Liver (tissue), 9 donors: ENCODE measurements around the gene MAP4K1. TPM values are rescaled to one million over a fixed set of nuclear protein-coding genes. Genes with fewer than 3 reads are reported as not detected.

Experiments used
- DNase-seq: peaks from one replicate; pipeline ENCODE4 v3.0.0-alpha.2; 2017; ENCODE audit warnings: low spot score
- H3K27ac ChIP-seq, 2 donors: one replicate each; pipeline ENCODE4 v1.7.0; 2013; ENCODE audit warnings: inconsistent platforms in 2 of 2, low read length in 2 of 2, control low read depth in 1 of 2, low read depth in 1 of 2, mild to moderate bottlenecking in 1 of 2
- H3K27me3 ChIP-seq, 4 donors: one replicate each; pipeline versions ENCODE4 v1.6.1 to v1.7.0; 2013; ENCODE audit warnings: low read length in 3 of 4, inconsistent platforms in 1 of 4, mild to moderate bottlenecking in 1 of 4, moderate library complexity in 1 of 4; ENCODE audit not compliant: control insufficient read depth in 4 of 4, insufficient read depth in 4 of 4
- H3K36me3 ChIP-seq, 4 donors: one replicate each; pipeline versions ENCODE4 v1.6.1 to v1.7.0; 2013; ENCODE audit warnings: low read length in 3 of 4, mild to moderate bottlenecking in 3 of 4, low read depth in 1 of 4, moderate library complexity in 1 of 4; ENCODE audit not compliant: control insufficient read depth in 4 of 4, insufficient read depth in 3 of 4
- H3K4me1 ChIP-seq, 4 donors: one replicate each; pipeline versions ENCODE4 v1.6.1 to v1.7.0; 2013; ENCODE audit warnings: low read length in 3 of 4, mild to moderate bottlenecking in 3 of 4, moderate library complexity in 1 of 4; ENCODE audit not compliant: control insufficient read depth in 4 of 4, insufficient read depth in 4 of 4
- H3K4me3 ChIP-seq, 3 donors: one replicate each; pipeline versions ENCODE4 v1.6.1 to v1.7.0; 2013; ENCODE audit warnings: low read length in 3 of 3, control low read depth in 1 of 3, low read depth in 1 of 3, mild to moderate bottlenecking in 1 of 3
- H3K9ac ChIP-seq, 2 donors: one replicate each; pipeline ENCODE4 v1.7.0; 2013; ENCODE audit warnings: low read length in 2 of 2, mild to moderate bottlenecking in 2 of 2, moderate library complexity in 2 of 2, control low read depth in 1 of 2, low read depth in 1 of 2
- H3K9me3 ChIP-seq, 4 donors: one replicate each; pipeline versions ENCODE4 v1.6.1 to v1.7.0; 2013; ENCODE audit warnings: low read length in 3 of 4; ENCODE audit not compliant: control insufficient read depth in 4 of 4
- FOXA1 ChIP-seq: IDR thresholded peaks from 2 replicates; pipeline ENCODE4 v1.6.1; 2016; ENCODE audit warnings: antibody characterized with exemption
- FOXA2 ChIP-seq: IDR thresholded peaks from 2 replicates; pipeline ENCODE4 v1.6.1; 2016; ENCODE audit warnings: antibody characterized with exemption
- GABPA ChIP-seq, 2 donors: IDR thresholded peaks in 1 of 2; conservative IDR thresholded peaks in 1 of 2; 2 replicates each; pipeline ENCODE4 v1.6.1; 2016; ENCODE audit warnings: antibody characterized with exemption in 2 of 2, mild to moderate bottlenecking in 1 of 2, moderate library complexity in 1 of 2
- HNF4A ChIP-seq, 2 donors: conservative IDR thresholded peaks; 2 replicates each; pipeline ENCODE4 v1.6.1; 2016; ENCODE audit warnings: antibody characterized with exemption in 2 of 2, mild to moderate bottlenecking in 2 of 2
- HNF4G ChIP-seq: IDR thresholded peaks from 2 replicates; pipeline ENCODE4 v1.6.1; 2016; ENCODE audit warnings: antibody characterized with exemption
- JUND ChIP-seq, 2 donors: IDR thresholded peaks; 2 replicates each; pipeline ENCODE4 v1.6.1; 2016; ENCODE audit warnings: antibody characterized with exemption in 2 of 2
- NR2F2 ChIP-seq: IDR thresholded peaks from 2 replicates; pipeline ENCODE4 v1.6.1; 2016; ENCODE audit warnings: antibody characterized with exemption
- RAD21 ChIP-seq, 2 donors: IDR thresholded peaks; 2 replicates each; pipeline ENCODE4 v1.6.1; 2016; ENCODE audit warnings: antibody characterized with exemption in 2 of 2, mild to moderate bottlenecking in 2 of 2
- RXRA ChIP-seq, 2 donors: IDR thresholded peaks; 2 replicates each; pipeline ENCODE4 v1.6.1; 2017 to 2018; ENCODE audit warnings: antibody characterized with exemption in 2 of 2, mild to moderate bottlenecking in 1 of 2
- SP1 ChIP-seq: IDR thresholded peaks from 2 replicates; pipeline ENCODE4 v1.6.1; 2018; ENCODE audit warnings: antibody characterized with exemption, mild to moderate bottlenecking
- TAF1 ChIP-seq: conservative IDR thresholded peaks from 2 replicates; pipeline ENCODE4 v1.6.1; 2016; ENCODE audit warnings: antibody characterized with exemption, mild to moderate bottlenecking
- YY1 ChIP-seq: IDR thresholded peaks from 2 replicates; pipeline ENCODE4 v1.6.1; 2016; ENCODE audit warnings: antibody characterized with exemption, mild to moderate bottlenecking
- WGBS: extraction: QIAGEN DNeasy Blood & Tissue Kit; methylation state at CpG from one replicate; pipeline ENCODE4 v1.1.7; 2013; 5-methylcytosine and 5-hydroxymethylcytosine counted together
- polyA plus RNA-seq, 2 donors: library from polyadenylated mRNA; stranded (reverse) in 1 of 2; unstranded in 1 of 2; fragments of 200-250 nt in 1 of 2; fragments of >200 nt in 1 of 2; fragmentation: Nextera tagmentation in 1 of 2; extraction: Ambion mirVana in 1 of 2; gene quantifications; one replicate each; pipeline versions ENCODE4 v1.2.1 to v1.2.3, GENCODE V29; 2013 to 2015
- total RNA-seq, 2 donors: library from RNA; depleted of rRNA; stranded (reverse); fragments of >200 nt; gene quantifications; one replicate each; pipeline ENCODE4 v1.2.3, GENCODE V29; 2014
- TF ChIP-seq, protein P1 (sequence below): IDR thresholded peaks from 2 replicates; pipeline ENCODE4 v1.6.1; 2016; ENCODE audit warnings: antibody characterized with exemption
- TF ChIP-seq, protein P2 (sequence below): fragments of 150-350 bp; IDR thresholded peaks from 2 replicates; pipeline ENCODE4 v1.5.1; 2017; ENCODE audit warnings: improper control_type of control experiment, low read depth, low read length; ENCODE audit not compliant: missing input control
- TF ChIP-seq, protein P3 (sequence below): IDR thresholded peaks from 2 replicates; pipeline ENCODE4 v1.6.1; 2016; ENCODE audit warnings: antibody characterized with exemption
- TF ChIP-seq, protein P4 (sequence below): IDR thresholded peaks from 2 replicates; pipeline ENCODE4 v1.6.1; 2016; ENCODE audit warnings: antibody characterized with exemption
- donor health status: healthy.
- donor health status: healthy.
- donor health status: healthy.
- donor health status: healthy.
- donor health status: healthy.

The MAP4K1 gene
- total and polyA plus RNA-seq, 4 donors = 0.89 to 3.1 (median 1.9) TPM

DNA sequence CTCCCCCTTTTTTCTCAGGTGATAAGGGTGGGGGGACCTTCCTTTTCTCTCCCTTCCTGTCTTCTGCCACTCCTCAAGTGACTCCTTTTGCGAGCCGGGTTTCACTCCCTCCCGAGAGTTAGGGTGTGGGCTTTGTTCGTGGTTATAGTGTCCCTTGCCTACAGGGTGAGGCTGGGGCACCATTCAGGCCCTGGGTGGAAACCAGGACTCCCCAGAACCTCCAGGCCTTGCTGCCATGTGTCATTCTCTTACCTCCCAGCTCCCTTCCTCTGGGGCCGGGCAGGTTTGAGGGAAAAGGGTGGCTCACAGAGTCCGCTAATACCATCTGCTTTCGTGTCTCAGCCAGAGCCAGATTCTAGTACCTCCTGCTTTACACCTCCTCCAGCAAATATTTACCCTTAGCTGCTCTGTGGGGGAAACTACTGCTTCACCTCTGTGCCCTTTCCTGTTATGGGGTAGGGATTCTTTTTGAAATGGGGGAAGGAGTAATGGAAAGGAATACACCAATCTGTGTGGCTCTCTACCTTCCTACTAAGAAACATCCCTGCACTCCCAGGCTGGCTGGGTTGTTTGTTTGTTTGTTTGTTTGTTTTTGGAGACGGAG lies 32.5 kb upstream of the MAP4K1 start:
- Histone ChIP-seq H3K27me3 (no peaks in the 10 kb centered on the region), H3K4me3 (peak overlapping the region; percentile 94 to 99 (median 98)), H3K36me3 (no peaks in the 10 kb centered on the region), H3K27ac (peak overlapping the region; percentile 91), H3K9ac (peak overlapping the region; percentile 20 to 99), H3K4me1 (peaks cover 21 to 60% (median 52%) of the 10 kb centered on the region in 4 donors), H3K9me3 (no peaks in the 10 kb centered on the region)
- DNase-seq = no peak
- TF ChIP-seq, protein P1, sequence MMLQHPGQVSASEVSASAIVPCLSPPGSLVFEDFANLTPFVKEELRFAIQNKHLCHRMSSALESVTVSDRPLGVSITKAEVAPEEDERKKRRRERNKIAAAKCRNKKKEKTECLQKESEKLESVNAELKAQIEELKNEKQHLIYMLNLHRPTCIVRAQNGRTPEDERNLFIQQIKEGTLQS = no peak
- WGBS = 9% methylated on average over 8 of the region's 8 CpGs

DNA sequence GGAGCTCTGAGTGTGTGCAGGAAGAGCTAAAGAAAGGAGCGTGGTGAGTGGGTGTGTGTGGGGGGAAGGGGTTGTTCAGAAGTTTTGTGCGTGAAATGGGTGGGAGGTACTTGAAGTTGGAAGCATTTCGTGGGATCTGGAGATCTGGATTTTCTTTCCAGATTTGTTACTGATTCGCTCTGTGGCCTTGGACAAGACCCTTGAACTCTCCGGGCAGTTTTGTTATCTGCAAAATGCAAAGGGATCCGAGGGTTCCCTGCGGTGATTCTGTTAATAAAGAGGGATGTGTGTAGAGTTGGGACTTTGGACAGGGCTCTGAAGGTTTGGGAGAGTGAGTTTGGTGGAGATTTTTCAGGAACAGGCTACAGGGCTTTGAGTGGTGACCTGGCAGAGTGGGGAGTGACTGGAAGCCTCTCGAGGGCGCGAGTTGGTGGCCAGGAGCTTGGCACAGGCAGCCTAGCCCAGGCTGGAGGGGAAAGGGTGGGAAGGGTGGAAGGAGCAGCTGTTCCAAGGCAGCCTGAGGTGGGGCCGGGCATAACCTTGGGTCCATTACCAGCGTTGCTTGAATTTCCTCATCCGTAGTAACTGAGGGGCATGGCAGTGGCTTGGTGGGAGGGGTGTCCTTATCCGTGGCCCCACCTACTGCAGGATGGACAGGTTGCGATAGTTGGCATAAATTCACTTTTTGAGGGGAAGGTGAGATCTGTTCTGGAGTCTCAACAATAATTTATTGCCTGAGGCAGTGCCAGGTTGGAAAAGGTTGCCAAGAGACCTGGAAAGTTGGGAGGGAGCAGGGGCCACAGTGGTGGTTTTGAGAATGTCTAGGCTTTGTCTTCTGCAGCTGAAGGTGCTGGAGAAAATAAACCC lies 31.8 kb upstream of the MAP4K1 start:
- WGBS = 5% methylated on average over 15 of the region's 15 CpGs
- Histone ChIP-seq H3K27me3 (no peaks in the 10 kb centered on the region), H3K27ac (peak overlapping the region; percentile 91), H3K4me3 (peak overlapping the region; percentile 94 to 99 (median 98)), H3K9me3 (no peaks in the 10 kb centered on the region), H3K4me1 (peaks cover 21 to 52% (median 45%) of the 10 kb centered on the region in 4 donors), H3K36me3 (no peaks in the 10 kb centered on the region), H3K9ac (peak overlapping the region; percentile 23 to 99)
- TF ChIP-seq HNF4G (peak; percentile 75), TAF1 (peak; percentile 77), RXRA (IDR thresholded peaks at IDR 0.05) (peak; percentile 58 to 63), SP1 (peak; percentile 80), RAD21 (IDR thresholded peaks at IDR 0.05) (peak; percentile 31 to 53), NR2F2 (peak; percentile 25), YY1 (peak; percentile 55), GABPA (IDR thresholded peaks at IDR 0.05 in 1 of 2, conservative IDR thresholded peaks at IDR 0.05 in 1 of 2) (no peak), HNF4A (conservative IDR thresholded peaks at IDR 0.05) (peak; percentile 86 to 94)
- TF ChIP-seq, protein P2, sequence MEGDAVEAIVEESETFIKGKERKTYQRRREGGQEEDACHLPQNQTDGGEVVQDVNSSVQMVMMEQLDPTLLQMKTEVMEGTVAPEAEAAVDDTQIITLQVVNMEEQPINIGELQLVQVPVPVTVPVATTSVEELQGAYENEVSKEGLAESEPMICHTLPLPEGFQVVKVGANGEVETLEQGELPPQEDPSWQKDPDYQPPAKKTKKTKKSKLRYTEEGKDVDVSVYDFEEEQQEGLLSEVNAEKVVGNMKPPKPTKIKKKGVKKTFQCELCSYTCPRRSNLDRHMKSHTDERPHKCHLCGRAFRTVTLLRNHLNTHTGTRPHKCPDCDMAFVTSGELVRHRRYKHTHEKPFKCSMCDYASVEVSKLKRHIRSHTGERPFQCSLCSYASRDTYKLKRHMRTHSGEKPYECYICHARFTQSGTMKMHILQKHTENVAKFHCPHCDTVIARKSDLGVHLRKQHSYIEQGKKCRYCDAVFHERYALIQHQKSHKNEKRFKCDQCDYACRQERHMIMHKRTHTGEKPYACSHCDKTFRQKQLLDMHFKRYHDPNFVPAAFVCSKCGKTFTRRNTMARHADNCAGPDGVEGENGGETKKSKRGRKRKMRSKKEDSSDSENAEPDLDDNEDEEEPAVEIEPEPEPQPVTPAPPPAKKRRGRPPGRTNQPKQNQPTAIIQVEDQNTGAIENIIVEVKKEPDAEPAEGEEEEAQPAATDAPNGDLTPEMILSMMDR = no peak
- DNase-seq = no peak

DNA sequence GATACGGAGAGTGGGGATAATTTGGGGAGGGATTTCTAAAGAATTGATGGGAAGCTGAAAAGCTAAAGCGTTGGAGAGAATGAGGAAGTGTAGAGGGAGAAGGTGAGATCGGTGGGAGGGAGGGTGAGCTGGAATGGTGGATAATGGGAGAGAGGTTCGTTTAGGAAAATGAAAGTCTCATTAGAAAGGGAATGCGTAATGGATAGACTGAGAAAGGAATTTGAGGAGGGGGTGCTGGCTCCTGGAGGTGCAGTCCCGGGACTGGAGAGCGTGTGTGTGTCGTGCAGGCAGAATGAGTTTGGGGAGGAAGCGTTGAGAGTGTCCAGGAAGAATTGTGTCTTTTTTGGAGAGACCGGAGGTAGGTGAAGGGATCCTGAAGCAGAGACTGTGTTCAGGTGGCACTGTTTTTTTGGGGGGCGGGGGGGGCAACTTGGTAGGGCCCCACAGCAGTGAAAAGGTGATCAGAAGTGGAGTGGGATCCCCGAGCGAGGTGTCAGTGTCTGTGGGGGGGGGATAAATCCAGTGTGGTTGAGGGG lies 31.1 kb upstream of the MAP4K1 start:
- Histone ChIP-seq H3K27ac (peak overlapping the region; percentile 91), H3K9me3 (no peaks in the 10 kb centered on the region), H3K4me3 (peak overlapping the region; percentile 94 to 99 (median 98)), H3K27me3 (no peaks in the 10 kb centered on the region), H3K36me3 (no peaks in the 10 kb centered on the region), H3K9ac (peak overlapping the region; percentile 96 to 99), H3K4me1 (peaks cover 18 to 45% (median 38%) of the 10 kb centered on the region in 4 donors)
- no peak for TF ChIP-seq YY1
- TF ChIP-seq, protein P2 = no peak
- TF ChIP-seq JUND (IDR thresholded peaks at IDR 0.05) = no peak
- no peak for TF ChIP-seq FOXA1
- TF ChIP-seq, protein P3, sequence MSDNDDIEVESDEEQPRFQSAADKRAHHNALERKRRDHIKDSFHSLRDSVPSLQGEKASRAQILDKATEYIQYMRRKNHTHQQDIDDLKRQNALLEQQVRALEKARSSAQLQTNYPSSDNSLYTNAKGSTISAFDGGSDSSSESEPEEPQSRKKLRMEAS = no peak
- TF ChIP-seq, protein P4, sequence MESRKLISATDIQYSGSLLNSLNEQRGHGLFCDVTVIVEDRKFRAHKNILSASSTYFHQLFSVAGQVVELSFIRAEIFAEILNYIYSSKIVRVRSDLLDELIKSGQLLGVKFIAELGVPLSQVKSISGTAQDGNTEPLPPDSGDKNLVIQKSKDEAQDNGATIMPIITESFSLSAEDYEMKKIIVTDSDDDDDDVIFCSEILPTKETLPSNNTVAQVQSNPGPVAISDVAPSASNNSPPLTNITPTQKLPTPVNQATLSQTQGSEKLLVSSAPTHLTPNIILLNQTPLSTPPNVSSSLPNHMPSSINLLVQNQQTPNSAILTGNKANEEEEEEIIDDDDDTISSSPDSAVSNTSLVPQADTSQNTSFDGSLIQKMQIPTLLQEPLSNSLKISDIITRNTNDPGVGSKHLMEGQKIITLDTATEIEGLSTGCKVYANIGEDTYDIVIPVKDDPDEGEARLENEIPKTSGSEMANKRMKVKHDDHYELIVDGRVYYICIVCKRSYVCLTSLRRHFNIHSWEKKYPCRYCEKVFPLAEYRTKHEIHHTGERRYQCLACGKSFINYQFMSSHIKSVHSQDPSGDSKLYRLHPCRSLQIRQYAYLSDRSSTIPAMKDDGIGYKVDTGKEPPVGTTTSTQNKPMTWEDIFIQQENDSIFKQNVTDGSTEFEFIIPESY = no peak
- no peak for TF ChIP-seq SP1
- no peak for TF ChIP-seq FOXA2
- TF ChIP-seq RAD21 (IDR thresholded peaks at IDR 0.05) = no peak
- no peak for TF ChIP-seq TAF1
- under 1% methylated on average over 13 of the region's 13 CpGs for WGBS
- DNase-seq = no peak
